OCI-LY1 (cell line): ENCODE data around the gene FAM117A.

Experiments
- EZH2 ChIP-seq: fragments of 200-600 bp; sonication (generic), shearing (Covaris generic); IDR thresholded peaks from 2 replicates; pipeline ENCODE4 v1.8.0; 2017; ENCODE audit warnings: borderline replicate concordance, mixed run types, mild to moderate bottlenecking, antibody characterized with exemption, low read length, moderate library complexity, mixed read lengths
- TF ChIP-seq, protein P1 (sequence below): fragments of 200-600 bp; sonication (generic), shearing (Covaris generic); IDR thresholded peaks from 2 replicates; pipeline ENCODE4 v1.5.1; 2017; ENCODE audit warnings: mild to moderate bottlenecking, antibody characterized with exemption, low read length, moderate library complexity, mixed read lengths

DNA sequence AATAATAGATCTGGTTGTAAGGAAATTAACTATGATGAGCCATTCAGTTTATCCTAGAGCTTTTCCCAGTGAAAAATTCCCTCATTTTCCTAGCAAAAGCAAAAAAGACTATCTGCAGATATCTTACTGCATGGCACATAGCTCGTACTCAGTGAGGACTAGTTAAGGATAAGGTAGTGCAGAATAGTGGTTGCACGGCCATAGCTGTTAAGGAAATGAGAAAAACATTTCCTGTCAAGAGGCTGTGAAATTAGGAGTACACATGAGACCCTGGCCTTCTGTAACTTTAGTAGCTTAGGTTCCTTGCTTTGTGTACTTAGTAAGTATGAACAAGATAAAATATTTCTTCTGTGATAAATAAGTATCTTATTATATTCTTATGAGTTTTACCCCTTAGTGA, 34.8 kb upstream of the FAM117A start:
- TF ChIP-seq, protein P1, sequence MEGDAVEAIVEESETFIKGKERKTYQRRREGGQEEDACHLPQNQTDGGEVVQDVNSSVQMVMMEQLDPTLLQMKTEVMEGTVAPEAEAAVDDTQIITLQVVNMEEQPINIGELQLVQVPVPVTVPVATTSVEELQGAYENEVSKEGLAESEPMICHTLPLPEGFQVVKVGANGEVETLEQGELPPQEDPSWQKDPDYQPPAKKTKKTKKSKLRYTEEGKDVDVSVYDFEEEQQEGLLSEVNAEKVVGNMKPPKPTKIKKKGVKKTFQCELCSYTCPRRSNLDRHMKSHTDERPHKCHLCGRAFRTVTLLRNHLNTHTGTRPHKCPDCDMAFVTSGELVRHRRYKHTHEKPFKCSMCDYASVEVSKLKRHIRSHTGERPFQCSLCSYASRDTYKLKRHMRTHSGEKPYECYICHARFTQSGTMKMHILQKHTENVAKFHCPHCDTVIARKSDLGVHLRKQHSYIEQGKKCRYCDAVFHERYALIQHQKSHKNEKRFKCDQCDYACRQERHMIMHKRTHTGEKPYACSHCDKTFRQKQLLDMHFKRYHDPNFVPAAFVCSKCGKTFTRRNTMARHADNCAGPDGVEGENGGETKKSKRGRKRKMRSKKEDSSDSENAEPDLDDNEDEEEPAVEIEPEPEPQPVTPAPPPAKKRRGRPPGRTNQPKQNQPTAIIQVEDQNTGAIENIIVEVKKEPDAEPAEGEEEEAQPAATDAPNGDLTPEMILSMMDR, result no peak
- no peak for TF ChIP-seq EZH2
